PFSK-1 (cell line): Measurements from ENCODE around the gene NBEAL2.

Experiments
- FOXP2 ChIP-seq: optimal IDR thresholded peaks from 2 replicates; pipeline ENCODE3; 2011; ENCODE audit warnings: borderline replicate concordance, control low read depth, inconsistent platforms; ENCODE audit not compliant: insufficient read depth; ENCODE audit errors: extremely low read length, extremely low read depth
- POLR2AphosphoS5 ChIP-seq: IDR thresholded peaks from 2 replicates; pipeline ENCODE4 v1.6.1; 2012; ENCODE audit warnings: low read depth, mild to moderate bottlenecking, control low read depth, low read length, moderate library complexity
- SIN3A ChIP-seq: IDR thresholded peaks from 2 replicates; pipeline ENCODE4 v1.6.1; 2012; ENCODE audit warnings: mild to moderate bottlenecking, low read length, moderate library complexity, borderline replicate concordance; ENCODE audit not compliant: insufficient read depth
- TAF1 ChIP-seq: IDR thresholded peaks from 2 replicates; pipeline ENCODE4 v1.6.1; 2012; ENCODE audit warnings: low read length, control low read depth, borderline replicate concordance; ENCODE audit not compliant: insufficient read depth
- TF ChIP-seq, protein P1 (sequence below), 2 experiments: IDR thresholded peaks; 2 replicates each; pipeline versions ENCODE4 v1.6.1 to v1.8.0; 2011 to 2012; ENCODE audit warnings: low read depth in 2 of 2, low read length in 2 of 2, control low read depth in 1 of 2, inconsistent platforms in 1 of 2, mild to moderate bottlenecking in 1 of 2, moderate library complexity in 1 of 2; ENCODE audit not compliant: insufficient read depth in 1 of 2

NBEAL2 gene

DNA sequence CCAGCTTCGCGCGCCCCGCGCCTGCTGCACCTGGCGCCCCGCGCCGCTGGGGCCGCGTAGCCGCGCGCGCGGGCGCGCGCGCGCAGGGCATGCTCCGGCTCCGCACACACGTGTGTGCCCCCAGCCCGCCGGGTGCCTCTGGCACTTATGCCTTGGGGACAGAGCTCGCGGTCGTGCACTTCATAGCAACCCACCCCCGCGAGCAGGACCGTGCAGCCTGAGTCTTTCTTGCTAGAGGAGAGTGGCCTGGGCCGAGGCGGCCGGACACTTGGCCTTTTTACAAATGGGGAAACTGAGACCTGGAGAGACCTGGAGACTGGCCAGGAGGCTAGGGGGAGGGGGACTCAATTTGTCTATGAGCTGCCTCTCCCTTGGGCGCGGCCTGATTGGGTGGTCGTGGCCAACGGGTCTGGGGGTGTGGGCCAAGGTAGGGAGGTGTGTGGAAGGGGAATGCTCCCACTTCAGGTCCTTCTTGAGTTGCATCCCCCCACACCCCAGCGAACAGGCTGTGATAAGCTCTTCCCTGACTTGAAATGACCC, 562 bp downstream of the NBEAL2 start:
- no peak for TF ChIP-seq SIN3A
- TF ChIP-seq, protein P1, sequence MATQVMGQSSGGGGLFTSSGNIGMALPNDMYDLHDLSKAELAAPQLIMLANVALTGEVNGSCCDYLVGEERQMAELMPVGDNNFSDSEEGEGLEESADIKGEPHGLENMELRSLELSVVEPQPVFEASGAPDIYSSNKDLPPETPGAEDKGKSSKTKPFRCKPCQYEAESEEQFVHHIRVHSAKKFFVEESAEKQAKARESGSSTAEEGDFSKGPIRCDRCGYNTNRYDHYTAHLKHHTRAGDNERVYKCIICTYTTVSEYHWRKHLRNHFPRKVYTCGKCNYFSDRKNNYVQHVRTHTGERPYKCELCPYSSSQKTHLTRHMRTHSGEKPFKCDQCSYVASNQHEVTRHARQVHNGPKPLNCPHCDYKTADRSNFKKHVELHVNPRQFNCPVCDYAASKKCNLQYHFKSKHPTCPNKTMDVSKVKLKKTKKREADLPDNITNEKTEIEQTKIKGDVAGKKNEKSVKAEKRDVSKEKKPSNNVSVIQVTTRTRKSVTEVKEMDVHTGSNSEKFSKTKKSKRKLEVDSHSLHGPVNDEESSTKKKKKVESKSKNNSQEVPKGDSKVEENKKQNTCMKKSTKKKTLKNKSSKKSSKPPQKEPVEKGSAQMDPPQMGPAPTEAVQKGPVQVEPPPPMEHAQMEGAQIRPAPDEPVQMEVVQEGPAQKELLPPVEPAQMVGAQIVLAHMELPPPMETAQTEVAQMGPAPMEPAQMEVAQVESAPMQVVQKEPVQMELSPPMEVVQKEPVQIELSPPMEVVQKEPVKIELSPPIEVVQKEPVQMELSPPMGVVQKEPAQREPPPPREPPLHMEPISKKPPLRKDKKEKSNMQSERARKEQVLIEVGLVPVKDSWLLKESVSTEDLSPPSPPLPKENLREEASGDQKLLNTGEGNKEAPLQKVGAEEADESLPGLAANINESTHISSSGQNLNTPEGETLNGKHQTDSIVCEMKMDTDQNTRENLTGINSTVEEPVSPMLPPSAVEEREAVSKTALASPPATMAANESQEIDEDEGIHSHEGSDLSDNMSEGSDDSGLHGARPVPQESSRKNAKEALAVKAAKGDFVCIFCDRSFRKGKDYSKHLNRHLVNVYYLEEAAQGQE (IDR thresholded peaks at IDR 0.05; ENCODE audit: insufficient read depth in 1 of 2, low read depth in 2 of 2, low read length in 2 of 2) = no peak
- TF ChIP-seq POLR2AphosphoS5 = no peak
- TF ChIP-seq TAF1 = no peak
- no peak for TF ChIP-seq FOXP2

DNA sequence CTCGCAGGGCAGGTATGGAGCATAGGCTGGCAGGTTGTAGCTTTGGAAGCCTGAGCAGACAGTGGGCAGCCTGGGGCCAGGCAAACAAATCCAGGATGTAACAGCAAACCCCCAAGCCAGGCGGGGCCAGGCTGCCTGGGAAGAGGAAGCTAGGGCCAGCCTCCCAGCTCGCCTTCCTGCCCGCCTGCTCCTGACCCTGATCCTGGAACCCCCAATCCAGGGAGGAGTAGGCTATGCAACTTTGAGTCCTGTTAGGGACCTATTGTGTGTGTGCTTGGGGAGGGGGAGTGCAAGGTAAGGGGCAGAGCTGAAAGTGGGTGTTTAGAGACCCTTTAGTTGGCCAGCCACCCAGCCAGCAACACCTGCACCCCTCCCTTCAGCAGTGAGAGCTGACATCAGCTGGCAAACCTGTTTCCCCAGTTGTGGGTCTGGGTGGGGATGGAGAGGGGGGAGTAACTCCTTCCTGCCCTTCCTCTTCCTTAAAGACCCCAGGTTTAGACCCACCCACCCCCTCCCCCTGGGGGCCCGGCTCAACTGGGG, 2.5 kb downstream of the NBEAL2 start:
- no peak for TF ChIP-seq POLR2AphosphoS5
- TF ChIP-seq TAF1 = no peak
- no peak for TF ChIP-seq FOXP2
- TF ChIP-seq SIN3A = no peak
- TF ChIP-seq, protein P1 (IDR thresholded peaks at IDR 0.05; ENCODE audit: insufficient read depth in 1 of 2, low read depth in 2 of 2, low read length in 2 of 2) = no peak

DNA sequence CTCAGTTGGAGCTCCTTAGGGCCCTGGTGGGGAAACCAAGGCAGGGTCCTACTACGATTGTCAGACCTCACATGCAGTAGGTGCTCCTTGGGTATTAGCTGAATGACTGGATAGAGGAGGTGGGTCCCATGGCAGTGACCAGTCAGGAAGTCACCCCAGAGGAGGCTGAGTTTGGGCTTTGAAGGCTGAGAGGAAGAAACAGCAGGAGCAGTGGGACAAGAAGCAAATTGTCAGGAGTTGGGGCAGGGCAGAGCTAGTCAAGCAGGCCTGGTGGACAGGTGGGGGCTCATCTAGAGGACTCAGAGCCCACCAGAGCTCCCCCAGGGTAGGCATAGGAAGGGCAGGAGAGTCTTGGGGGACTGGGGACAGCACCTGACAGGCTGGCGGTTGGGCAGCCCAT, 3.1 kb downstream of the NBEAL2 start:
- TF ChIP-seq, protein P1 (IDR thresholded peaks at IDR 0.05; ENCODE audit: insufficient read depth in 1 of 2, low read depth in 2 of 2, low read length in 2 of 2) = no peak
- TF ChIP-seq FOXP2 = no peak
- no peak for TF ChIP-seq SIN3A
- TF ChIP-seq POLR2AphosphoS5 = no peak
- no peak for TF ChIP-seq TAF1

DNA sequence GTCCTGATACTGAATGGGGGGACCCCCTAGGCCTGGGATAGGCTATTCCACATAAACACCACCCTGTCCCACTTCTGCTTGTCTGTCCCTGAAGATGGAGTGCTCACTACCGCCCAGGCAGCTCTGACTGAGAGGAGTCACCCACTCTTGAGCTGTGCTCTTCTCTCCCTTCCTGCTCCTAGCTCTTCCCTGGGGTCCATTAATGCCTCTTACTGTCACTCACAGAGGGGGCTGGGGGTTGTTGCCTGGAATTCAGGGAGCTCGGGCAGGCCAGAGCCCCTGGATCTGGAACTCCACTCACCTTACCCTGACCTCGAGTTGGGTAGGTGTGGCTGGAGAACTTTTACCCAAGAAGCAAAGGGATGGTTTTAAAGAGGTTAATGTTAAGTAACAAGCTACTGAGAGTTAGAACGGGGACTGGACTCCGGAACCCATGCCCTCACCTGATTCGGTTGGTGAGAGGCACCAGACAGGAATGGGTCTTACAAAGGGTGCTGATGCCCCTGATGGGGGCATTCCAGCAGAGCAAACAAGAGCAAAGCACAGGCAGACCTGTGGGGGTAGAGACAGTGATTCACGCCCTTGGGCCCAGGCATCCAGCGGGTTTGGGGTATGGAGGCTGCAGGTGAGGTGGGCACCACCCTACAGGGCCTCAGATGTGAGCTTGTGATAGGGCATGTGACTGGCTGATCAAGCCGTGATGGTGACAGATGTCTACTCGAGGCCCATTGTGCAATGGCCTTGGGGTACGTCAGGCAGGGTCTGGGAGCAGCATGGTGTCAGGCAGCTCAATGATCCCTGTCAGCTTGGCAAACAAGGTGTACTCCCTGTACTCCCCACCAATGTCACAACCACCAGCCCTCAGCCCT, 5.4 kb downstream of the NBEAL2 start:
- TF ChIP-seq TAF1 (no peak), POLR2AphosphoS5 (no peak), SIN3A (no peak), FOXP2 (no peak)
- TF ChIP-seq, protein P1 (IDR thresholded peaks at IDR 0.05; ENCODE audit: insufficient read depth in 1 of 2, low read depth in 2 of 2, low read length in 2 of 2) = no peak
